HS-5 (cell line): Measurements from ENCODE around the gene PLPP7.

Experiments
- DNase-seq: peaks from one replicate; pipeline ENCODE4 v3.0.0-alpha.2; 2012; ENCODE audit warnings: low read depth

The PLPP7 gene

DNA sequence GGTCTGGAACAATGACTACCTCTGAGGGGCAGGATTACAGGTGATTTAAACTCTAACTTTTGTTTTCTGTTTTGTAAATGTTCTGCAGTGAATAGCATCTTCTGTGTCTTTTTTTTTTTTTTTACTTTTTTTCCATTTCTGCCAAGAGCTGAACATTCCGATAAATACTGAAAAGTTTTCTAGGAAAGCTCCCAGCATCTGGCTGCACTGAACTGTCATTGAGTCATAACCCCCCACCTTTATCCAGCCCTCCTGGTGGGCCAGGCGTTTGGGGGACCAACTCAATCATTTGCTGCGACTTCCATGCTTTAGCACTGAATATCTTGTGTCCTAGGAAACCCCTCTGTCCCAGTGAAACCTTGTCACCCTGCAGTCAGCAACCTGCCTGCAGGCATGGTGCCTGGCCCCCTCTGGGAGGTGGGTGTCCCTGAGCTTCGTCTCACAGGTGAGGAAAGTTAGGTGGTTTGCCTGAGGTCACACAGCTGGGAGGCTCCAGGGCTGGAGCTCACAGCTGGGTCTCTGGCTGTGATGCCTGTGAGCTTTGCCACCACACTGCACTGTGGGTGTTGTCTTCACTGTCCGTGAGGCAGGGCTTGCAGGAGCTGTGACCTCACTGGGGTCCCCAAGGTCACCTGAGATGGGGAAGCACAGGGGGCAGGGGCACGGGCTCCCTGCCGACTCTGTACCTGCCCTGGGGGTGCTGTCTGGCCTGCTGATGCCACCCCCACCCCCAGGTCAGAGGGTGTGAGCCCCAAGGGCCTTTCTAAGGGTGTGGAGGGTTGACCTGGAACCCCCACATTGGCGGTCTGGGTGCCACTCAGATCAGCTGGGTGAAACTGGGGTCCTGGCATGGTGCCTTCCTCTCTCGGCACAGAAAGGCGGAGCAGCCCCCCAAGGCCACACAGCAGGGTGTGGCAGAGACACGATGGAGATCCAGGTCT lies 14.1 kb downstream of the PLPP7 start:
- DNase-seq = no peak

DNA sequence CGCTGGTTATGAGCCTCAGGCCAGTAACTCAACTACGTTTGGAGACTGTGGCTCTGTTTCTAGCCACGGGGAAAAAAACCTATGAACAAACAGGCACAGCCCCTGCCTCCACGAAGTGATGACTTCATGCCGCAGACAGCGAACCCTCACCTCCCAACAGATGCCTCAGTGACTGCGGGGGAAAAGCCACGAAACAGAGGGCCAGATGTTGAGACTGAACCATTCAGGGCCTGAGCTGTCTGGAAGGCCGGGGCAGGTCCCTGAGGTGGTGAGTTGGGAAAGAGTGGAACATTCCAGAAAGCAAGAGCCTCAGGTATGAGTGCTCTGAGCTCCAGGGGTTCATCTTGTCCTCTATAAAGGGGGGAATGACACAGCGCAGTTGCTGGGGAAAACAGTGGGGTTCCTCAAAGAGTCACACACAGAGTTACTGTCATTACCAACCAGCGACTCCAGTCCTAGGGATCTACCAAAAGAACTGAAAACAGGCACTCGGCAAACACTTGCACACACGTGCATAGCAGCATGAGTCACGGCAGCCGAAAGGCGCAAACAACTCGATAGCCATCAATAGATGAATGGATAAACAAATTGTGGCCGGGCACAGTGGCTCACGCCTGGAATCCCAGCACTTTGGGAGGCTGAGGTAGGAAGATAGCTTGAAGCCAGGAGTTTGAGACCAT lies 15.3 kb downstream of the PLPP7 start:
- no peak for DNase-seq

DNA sequence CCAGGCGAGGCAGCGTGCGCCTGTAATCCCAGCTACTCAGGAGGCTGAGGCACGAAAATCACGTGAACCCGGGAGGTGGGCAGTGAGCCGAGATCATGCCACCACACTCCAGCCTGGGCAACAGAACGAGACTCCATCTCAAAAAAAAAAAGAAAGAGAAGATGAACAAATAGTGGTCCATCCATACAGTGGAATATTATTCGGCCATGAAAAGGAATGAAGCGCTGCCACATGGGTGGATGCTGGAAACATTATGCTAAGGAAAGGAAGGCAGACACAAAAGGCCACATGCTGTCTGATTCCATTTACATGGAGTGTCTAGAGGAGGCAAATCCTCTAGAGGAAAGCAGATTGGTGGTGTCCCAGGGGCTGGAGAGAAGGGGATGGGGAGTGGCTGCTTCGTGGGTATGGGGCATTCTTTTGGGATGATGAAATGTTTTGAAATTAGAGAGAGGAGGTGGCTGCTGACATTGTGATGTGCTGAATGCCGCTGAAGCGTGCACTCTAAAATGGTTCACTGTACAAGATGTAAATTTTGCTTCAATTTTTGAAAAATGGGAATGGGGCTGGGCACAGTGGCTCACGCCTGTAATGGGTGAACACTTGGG lies 17.0 kb downstream of the PLPP7 start:
- DNase-seq = no peak

DNA sequence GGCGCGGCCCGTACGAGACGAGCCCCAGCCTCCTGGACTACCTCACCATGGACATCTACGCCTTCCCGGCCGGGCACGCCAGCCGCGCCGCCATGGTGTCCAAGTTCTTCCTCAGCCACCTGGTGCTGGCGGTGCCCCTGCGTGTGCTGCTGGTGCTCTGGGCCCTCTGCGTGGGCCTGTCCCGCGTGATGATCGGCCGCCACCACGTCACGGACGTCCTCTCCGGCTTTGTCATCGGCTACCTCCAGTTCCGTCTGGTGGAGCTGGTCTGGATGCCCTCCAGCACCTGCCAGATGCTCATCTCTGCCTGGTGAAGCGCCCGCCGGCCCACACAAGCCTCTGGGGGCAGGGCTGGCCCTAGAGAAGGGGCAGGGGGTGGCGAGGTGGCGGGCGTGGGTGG lies 18.5 kb downstream of the PLPP7 start:
- no peak for DNase-seq

DNA sequence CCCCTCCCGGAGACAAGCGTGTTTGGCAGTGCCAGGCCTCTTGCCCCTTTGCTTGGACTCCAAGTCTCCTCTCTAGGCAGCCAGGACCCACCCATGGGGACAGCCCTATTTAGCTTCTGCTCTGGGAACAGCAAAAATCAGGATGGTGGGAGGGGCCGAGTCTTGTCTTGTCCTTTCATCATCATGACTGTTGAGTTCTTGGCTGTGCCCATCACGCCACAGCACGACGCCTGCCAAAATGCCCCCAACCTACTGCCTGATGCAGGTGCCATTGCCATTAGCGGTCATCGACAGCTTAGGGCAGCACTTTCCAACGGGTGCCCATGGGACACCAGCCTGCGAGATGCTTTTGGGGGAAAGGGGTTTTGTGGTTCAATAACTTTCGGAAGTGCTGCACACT lies 18.9 kb downstream of the PLPP7 start:
- DNase-seq = no peak

DNA sequence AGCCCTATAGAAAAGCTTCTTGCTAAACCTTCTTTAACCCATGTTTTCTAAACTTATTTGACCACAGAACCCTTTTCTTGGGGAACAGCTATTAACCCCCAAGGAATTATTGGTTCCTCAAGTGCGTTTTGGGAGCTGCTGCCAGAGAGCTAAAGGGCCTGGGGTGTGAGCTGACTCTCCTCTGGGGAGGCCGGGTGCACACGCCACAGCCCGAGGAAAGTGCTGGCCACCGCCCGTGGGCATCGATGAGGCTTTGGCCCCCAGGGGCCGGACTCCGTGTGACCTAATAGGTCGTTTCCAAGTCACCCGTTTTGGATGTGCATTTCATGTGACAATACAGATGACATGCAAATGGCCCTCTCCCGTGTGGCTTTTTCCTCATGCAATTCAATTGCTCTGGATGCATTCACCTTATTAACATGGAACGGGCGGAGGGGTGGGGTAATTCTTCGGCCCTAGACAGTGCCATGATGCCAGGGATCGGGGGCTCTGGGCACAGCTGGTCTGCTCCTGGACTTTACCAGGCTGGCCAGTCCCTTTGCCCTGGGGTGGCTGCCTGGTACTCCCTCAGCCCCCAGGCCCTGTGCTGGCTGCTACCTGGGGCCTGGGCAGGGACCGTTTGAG lies 19.5 kb downstream of the PLPP7 start:
- no peak for DNase-seq

DNA sequence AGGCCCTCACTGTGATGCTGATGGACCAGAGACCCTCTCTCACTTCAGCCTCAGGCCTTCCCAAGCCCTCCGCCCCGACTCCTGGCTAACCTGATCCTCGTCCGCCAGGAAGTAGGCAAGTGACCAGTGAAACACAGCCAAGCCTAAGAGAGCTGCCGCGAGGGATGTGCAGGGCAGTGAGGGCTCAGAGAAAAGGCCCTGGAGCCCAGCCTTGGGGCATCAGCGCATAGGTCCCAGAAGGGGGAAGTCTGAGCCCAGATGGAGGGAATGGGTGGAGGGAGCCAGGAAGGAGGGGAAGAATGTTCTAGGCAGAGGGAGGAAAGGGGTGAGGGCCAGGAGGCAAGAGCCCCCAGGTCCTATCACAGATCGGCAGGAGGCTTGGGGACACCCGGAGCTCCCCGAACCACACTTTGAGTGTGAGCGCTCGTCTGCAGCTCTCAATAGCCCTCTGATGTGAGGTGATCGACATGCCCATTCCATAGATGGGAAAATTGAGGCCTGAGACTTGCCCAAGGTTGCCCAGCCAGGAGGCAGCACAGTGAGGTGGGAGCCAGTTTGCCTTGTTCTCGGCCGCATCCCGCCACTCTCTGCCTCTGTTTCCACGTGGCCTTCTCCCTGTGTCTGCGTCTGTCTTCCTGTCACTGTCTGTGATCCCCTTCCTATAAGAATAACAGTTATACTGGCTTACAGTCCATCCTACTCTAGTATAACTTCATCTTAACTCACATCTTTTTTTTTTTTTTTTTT lies 20.2 kb downstream of the PLPP7 start:
- no peak for DNase-seq

DNA sequence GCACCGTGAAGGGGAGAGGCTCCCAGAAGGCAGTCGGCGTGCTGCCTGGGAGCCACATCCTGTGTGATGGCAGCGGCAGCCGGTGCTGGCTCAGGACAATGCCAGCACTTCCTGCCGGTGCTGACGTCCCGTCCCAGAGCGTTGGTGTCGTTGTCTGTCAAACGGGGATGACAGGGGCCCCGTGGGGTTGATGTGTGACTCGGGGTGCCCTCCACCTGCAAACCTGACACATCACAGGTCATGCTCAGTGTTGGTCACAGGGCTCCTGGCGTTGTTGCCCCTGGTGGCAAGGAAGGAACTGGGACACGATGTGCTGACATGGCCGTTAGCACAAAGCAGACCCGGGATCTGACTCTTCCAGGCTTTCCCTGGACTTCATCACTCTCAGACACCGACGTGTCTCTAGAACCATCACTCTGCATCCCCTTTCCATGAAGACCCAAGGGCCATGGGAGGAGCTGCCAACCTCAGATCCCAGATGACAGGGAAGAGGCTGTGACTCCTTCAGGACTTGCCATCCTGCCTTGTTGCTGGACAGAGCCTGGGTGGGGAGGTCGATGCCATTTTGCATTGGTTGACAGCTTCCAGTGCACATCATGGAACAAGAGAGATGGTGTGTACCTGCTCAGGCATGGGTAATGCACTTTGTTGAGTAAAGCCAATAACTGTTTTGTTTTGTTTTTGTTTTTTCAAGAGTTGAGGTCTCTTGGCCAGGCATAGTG lies 21.5 kb downstream of the PLPP7 start:
- DNase-seq = no peak

DNA sequence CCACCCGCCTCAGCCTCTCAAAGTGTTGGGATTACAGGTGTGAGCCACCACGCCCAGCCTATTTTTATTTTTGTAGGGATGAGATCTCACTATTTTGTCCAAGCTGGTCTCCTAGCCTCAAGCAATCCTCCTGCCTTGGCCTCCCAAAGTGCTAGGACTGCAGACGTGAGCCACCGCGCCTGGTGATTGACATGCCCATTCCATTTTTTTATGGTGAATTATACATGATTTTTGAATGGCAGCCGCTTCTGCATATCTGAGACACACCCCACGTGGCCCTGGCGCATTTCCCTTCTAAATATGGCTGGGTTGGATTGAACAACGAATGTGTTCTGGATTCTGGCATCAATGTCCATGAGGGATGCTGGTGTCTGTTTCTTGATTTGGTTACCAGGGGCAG lies 22.7 kb downstream of the PLPP7 start:
- DNase-seq = no peak

DNA sequence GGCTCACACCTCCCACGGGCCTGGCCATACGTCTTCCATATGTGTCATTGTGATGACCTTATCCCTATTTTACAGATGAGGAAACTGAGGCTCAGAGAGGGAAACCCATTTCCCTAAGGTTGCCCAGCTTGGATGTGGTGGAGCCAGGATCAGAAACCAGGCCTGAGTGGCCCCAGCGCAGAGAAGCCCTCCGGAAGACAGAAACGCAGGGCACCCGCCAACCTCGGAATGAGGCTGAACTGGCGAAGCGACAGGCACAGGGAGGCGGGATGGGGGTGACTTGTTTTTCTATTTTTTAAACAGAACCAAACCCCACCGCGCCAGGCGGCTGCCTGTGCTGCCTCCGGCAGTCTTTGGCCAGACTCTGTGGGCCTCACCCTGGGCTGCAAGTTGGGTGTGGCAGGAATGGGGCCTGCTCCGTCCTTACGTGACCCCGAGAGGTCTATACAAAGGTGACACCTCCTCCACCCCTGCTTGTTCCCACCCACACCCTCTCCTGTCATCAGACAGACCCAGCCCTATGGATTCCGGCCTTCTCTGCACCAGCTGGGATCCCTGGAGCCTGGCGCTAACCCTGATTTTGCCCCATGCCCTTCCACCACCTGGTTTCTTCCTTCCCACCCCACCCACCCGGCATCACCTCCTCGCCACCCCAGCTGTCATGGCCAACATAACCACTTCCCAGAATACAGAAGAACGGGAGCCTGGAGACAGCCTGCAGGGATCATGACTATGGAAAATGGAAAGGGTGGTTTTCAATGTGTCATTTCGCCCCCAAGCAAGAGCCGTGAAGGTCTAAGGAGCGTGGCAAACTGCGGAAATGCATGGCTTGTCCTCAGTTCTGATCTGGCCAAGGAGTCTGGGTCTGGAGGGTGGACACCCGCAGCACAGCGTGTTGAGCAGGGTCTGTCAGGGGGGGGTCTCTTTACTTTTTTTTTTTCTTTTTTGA lies 23.6 kb downstream of the PLPP7 start:
- DNase-seq = no peak

DNA sequence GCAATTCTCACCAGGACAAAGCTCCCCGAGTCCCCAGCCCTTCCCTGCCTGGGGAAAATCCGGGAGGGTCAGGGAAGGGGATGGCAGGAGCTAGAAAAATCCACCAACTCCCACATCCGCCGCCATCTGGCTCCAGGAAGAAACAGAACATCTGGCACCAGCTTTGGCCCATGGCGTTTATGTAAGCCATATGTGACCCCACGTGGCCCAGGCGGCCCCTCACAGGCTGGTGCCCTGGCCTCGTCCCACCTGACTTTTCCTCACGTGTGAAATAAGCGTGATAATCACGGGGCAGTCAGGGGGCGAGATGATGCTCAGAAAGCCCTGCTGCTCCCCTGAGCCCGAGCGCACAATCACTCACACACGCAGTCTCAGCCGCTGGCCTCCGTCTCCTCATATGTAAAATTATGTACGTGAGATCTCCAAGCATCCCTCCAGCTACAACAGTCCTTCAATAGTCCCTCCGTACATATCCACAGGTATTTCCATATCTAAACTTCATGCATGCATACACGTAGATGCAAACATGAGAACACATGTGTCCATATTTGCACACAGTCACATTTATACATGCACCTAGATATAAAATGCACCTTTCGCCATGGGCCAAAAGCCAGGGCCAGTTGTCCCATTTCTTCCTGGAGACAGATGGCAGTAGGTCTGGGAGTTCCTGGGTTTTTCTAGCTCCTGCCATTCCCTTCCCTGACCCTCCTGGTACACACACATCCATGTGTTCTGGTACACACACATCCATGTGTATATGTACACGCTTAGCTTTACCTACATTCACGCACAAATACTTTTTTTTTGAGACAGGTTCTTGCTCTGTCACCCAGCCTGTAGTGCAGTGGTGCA lies 28.9 kb downstream of the PLPP7 start:
- no peak for DNase-seq

DNA sequence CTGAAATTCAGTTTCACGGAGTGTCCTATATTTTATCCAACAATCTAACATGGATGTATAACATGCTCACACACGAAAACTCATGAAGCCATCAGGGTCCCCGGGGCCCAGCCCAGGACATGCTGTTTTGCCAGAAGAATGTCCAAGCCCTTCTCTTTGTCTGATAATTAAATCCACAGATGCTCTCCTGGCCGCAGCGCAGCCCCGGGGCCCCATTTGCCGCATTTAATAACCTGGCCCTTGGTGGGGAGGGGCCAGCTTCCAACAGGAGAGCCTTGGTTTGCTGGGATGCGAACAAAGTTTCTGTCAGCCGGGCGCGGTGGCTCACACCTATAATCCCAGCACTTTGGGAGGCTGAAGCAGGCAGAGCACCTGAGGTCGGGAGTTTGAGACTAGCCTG lies 30.0 kb downstream of the PLPP7 start:
- no peak for DNase-seq

DNA sequence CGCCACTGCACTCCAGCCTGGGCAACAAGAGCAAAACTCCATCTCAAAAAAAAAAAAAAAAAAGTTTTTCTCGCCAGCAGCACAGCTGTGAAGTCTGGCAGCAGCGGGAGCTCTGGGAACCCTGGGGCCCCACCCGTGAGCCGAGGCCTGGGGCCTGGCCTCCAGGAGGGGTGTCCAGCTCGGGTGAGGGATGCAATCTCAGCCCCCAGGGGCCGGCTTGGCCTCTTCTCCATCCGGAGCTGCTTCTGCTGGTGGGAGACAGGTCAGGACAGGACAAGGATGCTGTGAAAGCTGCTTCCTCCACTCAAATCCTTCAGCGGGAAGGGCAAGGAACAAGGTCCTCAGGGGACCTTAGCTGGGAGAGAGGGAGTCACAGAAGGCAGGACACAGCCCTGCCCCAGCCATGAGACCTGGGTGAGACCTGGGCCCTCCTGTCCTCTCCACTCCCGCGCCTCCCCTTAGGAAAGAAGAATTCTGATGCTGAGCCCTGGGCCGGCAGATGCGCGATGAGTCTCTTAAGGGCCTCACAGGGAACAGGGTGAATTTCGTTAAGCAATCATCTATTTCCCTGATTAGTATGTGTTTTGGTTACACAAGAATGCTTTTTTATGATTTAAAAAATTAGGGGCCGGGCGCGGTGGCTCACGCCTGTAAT lies 30.6 kb downstream of the PLPP7 start:
- no peak for DNase-seq

DNA sequence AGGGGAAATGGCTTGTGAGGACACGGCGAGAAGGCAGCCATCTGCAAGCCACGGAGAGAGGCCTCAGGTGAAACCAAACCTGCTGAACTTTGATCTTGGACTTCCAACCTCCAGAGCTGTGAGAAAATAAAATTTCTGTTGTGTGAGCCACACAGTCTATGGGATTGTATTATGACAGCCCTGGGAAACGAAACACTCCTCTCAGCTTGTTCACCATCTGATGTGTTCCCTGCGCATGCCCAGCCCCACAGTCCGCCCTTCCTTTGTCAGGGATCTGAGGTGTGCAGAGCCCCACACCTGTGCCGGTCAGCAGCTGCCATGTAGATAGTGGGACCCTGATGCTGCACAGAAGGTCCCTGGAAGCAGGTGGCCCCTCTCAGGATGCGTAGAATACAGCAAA lies 34.1 kb downstream of the PLPP7 start:
- no peak for DNase-seq

DNA sequence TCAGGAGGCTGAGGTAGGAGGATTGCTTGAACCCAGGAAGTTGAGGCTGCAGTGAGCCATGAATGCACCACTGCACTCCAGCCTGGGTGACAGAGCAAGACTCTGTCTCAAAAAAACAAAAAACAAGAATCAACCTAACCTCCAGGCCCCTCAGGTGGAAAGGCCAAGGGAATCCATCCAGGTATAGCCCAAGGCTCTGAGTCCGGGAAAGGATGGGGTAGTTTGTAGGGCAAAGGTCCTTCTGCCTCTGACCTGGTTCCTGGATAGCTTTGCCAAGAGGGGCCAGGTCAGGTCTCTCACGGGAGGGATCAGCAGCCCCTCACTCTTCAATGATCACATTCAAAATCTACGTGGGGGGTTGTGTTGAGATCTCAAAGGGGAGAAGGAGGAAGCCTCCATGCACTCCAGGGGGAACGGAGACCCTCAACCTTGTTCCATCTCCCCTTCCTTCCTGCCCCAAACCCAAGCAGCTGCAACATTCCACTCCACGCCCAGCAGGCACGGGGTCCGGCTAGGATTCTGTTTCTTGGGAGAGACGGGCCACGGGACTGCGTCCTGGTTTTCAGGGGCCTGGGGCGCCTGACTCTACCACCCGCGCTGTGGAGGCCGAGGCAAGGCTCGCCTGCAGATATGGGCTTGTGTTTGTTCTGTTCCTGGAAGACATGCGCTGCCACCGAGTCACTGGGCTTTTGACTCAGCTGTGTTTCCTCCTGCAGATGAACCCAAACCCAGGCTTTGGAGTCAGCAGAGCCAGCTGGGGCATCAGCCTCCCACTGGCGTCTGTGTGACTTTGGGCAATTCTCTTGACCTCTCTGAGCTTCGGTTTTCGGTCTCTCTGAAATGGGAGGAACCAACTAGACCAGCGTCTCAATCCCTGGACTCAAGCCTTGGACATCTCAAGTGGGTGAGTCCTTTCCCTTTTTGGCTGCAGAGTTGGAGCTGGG lies 35.5 kb downstream of the PLPP7 start:
- no peak for DNase-seq

DNA sequence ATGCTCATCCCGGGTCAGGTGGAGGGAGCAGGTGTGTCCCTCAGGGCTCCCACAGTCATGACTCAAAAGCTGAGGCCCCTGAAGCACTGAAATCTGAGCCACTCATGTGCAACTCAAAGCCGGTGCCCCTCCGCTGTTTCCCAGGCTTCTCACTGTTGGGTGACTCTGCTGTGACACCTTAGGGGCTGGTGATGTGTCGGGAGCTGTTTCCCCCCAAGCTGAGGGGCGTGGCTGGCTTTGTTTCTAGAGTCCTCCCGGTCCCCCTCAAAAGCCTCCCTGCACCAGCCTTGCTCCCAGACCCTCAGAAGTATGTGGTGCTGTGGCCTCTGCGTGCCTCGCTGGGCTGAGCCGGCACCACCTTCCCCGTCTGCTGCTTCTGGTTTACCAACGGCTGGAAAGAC lies 39.7 kb downstream of the PLPP7 start:
- no peak for DNase-seq

DNA sequence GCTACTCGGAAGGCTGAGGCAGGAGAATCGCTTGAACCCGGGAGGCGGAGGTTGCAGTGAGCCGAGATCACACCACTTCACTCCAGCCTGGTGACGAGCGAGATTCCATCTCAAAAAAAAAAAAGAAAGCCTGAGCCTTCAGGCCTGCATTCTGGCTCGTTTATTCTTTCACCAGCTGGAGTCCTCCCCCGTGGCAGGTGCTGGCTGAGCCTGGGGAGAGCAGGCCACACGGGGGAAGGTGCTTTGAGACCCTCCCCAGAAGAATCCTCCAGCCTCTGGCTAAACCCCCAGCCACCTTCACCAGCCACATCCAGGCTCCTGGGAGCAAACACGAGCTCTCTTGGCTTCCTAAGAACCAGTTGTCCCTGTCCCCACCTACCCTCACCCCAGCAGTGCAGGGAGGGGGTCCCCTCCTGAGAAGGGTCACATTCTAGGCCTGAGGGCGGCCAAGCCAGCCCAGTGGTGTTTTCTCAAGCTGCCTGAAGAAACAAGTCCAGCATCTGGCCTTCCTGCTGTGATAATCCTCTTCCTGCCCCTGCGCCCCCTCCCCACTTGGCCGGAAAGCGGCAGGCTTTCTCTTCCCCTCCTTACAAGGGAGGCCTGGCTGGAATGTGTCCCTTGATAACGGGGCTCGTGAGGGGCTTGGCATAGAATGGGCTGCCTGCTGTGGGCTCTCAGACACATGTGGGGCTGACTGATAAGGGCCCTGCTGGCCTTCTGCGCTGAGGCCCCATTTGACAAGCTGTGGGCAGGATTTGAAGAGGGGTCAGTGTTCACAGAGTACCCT lies 41.5 kb downstream of the PLPP7 start:
- no peak for DNase-seq
